ENCODE results near the gene DEFB132. TPM values are rescaled to one million over a fixed set of nuclear protein-coding genes. Genes with fewer than 3 reads are reported as not detected.

DEFB132 gene
- total RNA-seq, 1 donor from 2014 or later, result not detected

Other genes starting within 250 kb of the DEFB132 start
- not detected in 2 replicates for gene DEFB125, start 170.1 kb upstream of the DEFB132 start, total RNA-seq
- gene DEFB126, start 115.1 kb upstream of the DEFB132 start, total RNA-seq, result not detected in 2 replicates
- gene DEFB127, start 100.3 kb upstream of the DEFB132 start, total RNA-seq, result not detected in 2 replicates
- gene DEFB128, start 68.0 kb upstream of the DEFB132 start, total RNA-seq, result not detected in 2 replicates
- not detected in 2 replicates for gene DEFB129, start 30.5 kb upstream of the DEFB132 start, total RNA-seq
- gene C20orf96, start 33.0 kb downstream of the DEFB132 start, total RNA-seq, result 17.6 and 19.9 TPM in 2 replicates
- gene ZCCHC3, start 39.8 kb downstream of the DEFB132 start, total RNA-seq, result 22.4 and 22.7 TPM in 2 replicates
- 30.8 and 31.7 TPM in 2 replicates for gene SOX12, start 67.8 kb downstream of the DEFB132 start, total RNA-seq
- 47.3 and 57.7 TPM in 2 replicates for gene NRSN2, start 89.4 kb downstream of the DEFB132 start, total RNA-seq
- gene TRIB3, start 123.0 kb downstream of the DEFB132 start, total RNA-seq, result 49.1 and 62.6 TPM in 2 replicates
- gene RBCK1, start 150.6 kb downstream of the DEFB132 start, total RNA-seq, result 103 and 119 TPM in 2 replicates
- 52.8 and 54.1 TPM in 2 replicates for gene TBC1D20, start 204.8 kb downstream of the DEFB132 start, total RNA-seq

Data from osteocyte (in vitro differentiated cells).